Neural cell (in vitro differentiated cells): ENCODE data around the gene REEP1.

Source experiments
- CTCF ChIP-seq: fragments of 450-650 bp; IDR thresholded peaks from 2 replicates; pipeline ENCODE4 v1.5.1; 2014; ENCODE audit warnings: antibody characterized with exemption, mild to moderate bottlenecking, moderate library complexity; ENCODE audit not compliant: poor library complexity, severe bottlenecking
- EP300 ChIP-seq: fragments of 450-650 bp; conservative IDR thresholded peaks from 2 replicates; pipeline ENCODE4 v1.6.1; 2014; ENCODE audit warnings: antibody characterized with exemption, mild to moderate bottlenecking, moderate library complexity; ENCODE audit not compliant: poor library complexity, severe bottlenecking
- EZH2 ChIP-seq: fragments of 200-600, 300-800 bp; shearing (Covaris generic), sonication (generic); IDR thresholded peaks from 2 replicates; pipeline ENCODE4 v1.6.1; 2014; ENCODE audit warnings: antibody characterized with exemption, low read length, borderline replicate concordance, mild to moderate bottlenecking; ENCODE audit not compliant: insufficient read depth, poor library complexity, severe bottlenecking
- POLR2AphosphoS5 ChIP-seq: IDR thresholded peaks from 2 replicates; pipeline ENCODE4 v1.6.1; 2012
- RAD21 ChIP-seq: fragments of 450-650 bp; conservative IDR thresholded peaks from 2 replicates; pipeline ENCODE4 v1.6.1; 2014; ENCODE audit warnings: antibody characterized with exemption, mild to moderate bottlenecking, moderate library complexity
- TF ChIP-seq, protein P1 (sequence below): IDR thresholded peaks from 2 replicates; pipeline ENCODE4 v1.6.1; 2012; ENCODE audit warnings: borderline replicate concordance

DNA sequence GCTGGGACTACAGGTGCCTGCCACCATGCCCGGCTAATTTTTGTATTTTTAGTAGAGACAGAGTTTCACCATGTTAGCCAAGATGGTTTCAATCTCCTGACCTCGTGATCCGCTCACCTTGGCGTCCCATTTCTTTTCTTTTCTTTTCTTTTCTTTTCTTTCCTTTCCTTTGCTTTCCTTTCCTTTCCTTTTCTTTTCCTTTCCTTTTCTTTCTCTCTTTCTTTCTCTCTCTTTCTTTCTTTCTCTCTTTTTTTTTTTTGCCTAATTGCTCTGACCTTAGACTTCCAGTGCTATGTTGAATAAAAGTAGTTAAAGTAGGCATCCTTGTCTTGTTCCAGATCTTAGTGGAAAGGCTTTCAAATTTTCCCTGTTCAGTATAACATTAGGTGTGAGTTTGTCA, 41.0 kb upstream of the REEP1 start:
- TF ChIP-seq, protein P1, sequence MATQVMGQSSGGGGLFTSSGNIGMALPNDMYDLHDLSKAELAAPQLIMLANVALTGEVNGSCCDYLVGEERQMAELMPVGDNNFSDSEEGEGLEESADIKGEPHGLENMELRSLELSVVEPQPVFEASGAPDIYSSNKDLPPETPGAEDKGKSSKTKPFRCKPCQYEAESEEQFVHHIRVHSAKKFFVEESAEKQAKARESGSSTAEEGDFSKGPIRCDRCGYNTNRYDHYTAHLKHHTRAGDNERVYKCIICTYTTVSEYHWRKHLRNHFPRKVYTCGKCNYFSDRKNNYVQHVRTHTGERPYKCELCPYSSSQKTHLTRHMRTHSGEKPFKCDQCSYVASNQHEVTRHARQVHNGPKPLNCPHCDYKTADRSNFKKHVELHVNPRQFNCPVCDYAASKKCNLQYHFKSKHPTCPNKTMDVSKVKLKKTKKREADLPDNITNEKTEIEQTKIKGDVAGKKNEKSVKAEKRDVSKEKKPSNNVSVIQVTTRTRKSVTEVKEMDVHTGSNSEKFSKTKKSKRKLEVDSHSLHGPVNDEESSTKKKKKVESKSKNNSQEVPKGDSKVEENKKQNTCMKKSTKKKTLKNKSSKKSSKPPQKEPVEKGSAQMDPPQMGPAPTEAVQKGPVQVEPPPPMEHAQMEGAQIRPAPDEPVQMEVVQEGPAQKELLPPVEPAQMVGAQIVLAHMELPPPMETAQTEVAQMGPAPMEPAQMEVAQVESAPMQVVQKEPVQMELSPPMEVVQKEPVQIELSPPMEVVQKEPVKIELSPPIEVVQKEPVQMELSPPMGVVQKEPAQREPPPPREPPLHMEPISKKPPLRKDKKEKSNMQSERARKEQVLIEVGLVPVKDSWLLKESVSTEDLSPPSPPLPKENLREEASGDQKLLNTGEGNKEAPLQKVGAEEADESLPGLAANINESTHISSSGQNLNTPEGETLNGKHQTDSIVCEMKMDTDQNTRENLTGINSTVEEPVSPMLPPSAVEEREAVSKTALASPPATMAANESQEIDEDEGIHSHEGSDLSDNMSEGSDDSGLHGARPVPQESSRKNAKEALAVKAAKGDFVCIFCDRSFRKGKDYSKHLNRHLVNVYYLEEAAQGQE = no peak
- TF ChIP-seq CTCF = no peak
- TF ChIP-seq POLR2AphosphoS5 = no peak
- no peak for TF ChIP-seq EP300
- no peak for TF ChIP-seq RAD21
- TF ChIP-seq EZH2 = no peak
